Left renal pelvis (tissue), 4 donors: ENCODE measurements around the gene WSB2. TPM values are rescaled to one million over a fixed set of nuclear protein-coding genes. Genes with fewer than 3 reads are reported as not detected.
"Not testable (repeated sequence)": the region's sequence is repeated elsewhere in the genome, so short reads cannot be mapped to it uniquely, and the experiment has no call there.

Experiments
- DNase-seq, 4 donors: peaks; one replicate each; pipeline ENCODE4 v3.0.0-alpha.2; 2013; ENCODE audit warnings: low read depth in 4 of 4, low spot score in 3 of 4
- polyA plus RNA-seq, 4 donors: library from polyadenylated mRNA; unstranded; fragments of 120-200 nt; gene quantifications; one replicate each; pipeline ENCODE4 v1.2.1, GENCODE V29; 2013; ENCODE audit not compliant: insufficient read length in 4 of 4

Gene WSB2
- polyA plus RNA-seq, 4 donors, result 46.0 to 53.1 (median 50.4) TPM

DNA sequence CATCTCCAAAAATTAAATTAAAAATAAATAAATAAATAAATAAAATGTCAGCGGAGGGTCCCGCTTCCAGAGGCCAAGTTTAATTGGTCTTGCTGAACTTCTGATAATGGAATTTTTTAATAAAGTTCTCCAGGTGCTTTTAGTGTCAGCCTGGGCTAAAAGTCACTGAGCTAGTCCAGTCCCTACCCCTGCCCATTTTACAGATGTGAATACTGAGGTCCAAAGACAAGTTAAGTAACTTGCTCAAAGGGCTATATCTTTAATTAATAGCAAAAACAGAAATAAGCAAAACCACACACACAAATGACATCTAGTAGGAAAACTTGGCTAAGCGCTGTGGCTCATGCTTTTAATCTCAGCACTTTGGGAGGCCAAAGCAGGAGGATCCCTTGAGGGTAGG, 50.1 kb downstream of the WSB2 start:
- no peak for DNase-seq

DNA sequence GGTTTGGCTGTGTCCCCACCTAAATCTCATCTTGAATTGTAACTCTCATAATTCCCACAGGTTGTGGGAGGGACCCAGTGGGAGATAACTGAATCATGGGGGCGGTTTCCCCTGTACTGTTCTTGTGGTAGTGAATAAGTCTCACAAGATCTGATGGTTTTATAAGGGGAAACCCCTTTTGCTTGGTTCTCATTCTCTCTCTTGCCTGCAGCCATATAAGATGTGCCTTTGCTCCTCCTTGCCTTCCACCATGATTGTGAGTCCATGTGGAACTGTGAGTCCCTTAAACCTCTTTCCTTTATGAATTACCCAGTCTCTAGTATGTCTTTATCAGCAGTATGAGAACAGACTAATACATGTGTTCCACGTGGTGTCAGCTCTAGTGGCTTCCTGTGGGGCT, 61.2 kb downstream of the WSB2 start:
- DNase-seq, result not testable (repeated sequence)

DNA sequence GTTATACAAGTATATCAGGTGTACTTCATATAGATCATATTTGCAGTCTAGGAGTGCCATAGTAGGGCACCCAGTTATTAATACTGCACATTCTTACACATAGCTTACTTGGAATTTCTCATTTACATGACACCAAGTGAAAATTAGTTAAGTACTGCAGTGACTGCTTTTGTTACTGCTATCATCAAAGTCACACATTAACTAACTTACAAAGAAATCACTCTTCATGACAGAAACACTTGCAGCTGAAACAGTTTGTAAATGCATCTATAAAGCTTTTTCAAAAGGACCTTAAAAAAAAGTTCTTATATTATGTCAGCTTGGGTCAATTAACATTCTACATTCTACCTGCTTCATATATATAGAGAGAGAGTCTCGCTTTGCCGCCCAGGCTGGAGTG, 62.3 kb downstream of the WSB2 start:
- no peak for DNase-seq

DNA sequence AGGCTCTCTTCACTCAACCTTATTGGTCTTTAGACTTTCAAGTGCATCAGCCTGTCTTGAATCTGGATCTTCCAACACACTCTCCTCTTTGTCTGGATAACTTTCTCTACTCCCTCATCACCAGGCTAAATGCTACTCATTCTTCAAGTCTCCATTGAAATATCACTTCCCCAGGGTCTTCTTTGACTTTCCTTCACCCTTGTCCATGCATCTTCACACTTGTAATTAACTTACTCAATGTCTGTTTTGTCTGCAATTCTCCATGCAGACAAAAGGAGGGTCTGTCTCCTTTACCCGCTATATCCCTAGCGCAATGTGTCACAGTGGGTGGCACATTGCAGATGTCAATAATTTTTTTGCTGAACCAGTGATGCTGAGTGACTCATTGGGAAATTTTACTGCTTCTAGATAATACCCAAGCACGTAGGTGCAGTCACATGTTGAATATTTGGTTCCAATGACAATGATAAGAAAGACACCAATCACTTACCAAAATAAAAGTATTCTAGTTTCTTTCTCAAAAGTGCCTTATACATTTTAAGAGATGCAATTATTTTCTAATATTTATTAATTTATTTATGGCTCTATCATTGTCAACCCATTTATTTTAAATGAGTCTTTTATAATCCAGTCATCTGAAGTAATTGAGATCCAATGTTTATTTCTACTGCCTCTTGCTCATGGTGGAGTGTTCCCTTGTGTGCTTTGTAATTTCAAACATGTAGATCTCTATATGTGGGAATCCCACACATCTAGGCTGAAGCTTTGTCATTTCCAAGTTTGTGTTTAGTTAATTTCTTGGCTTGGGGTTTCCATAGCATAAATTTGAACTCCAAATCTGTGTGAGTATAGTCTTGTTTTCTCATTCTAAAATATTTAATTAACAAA, 66.2 kb downstream of the WSB2 start:
- DNase-seq, result no peak

DNA sequence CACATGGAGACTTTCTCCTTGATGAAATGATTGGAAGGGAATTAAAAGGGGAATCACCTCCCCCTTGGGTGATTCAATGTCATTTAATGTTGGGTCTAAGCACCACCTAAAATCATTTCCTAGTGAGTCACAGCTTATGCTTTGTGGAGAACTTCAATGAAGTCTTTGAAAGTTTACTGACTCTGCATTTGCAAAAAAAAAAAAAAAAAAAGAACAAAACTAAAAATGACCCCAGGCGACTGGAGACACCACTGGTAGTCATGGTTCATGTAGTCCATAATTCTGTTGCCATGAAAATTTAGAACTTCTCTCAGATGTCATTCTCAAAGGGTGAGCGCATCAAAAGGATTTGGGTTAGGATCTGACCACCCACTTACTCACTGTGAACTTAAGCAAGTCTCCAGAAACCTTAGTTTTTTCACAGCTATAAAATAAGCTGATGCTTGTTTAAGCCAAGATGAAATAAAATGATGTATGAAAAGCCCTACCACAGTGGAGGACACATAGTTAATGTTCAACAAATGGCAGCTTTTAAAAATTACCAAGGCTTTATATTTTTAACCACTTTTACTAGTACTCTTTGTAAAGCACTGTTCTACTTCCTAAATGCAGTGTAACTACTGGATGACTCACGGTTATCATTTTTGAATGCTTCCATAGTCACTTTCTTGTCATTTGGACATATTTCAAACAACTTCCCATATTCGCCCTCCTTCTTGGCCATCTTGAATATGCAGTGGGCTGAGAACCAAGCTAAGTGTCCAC, 74.1 kb downstream of the WSB2 start:
- DNase-seq, result no peak

DNA sequence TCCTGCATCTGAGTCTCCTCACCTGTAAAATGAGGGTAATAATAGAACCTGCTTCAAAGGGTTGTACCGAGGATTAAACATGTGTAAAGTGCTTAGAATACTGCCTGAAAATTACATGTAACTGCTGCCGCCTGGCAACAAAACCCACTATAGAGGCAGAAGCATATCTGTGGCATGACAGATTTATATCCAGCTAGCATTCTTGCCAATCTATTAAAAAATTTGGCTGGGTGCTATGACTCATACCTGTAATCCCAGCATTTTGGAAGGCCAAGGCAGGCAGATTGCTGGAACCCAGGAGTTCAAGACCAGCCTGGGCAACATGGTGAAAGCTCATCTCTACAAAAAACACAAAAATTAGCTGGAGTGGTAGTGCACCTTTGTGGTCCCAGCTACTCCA, 75.8 kb downstream of the WSB2 start:
- DNase-seq, result no peak

Other genes with a start within 250 kb of the WSB2 start
- 1 to 10 TPM in 1 of 4 donors, under 1 TPM in 3; 0.04 to 1.0 (median 0.66) TPM for gene KSR2, start 92.2 kb downstream of the WSB2 start, polyA plus RNA-seq
- gene RFC5, start 44.5 kb downstream of the WSB2 start, polyA plus RNA-seq, result 10 to 100 TPM; 29.3 to 41.4 (median 37.7) TPM
- 10 to 100 TPM; 16.2 to 30.3 (median 23.2) TPM for gene VSIG10, start 42.8 kb upstream of the WSB2 start, polyA plus RNA-seq
- gene PEBP1, start 74.9 kb upstream of the WSB2 start, polyA plus RNA-seq, result 100 to 1,000 TPM; 173 to 315 (median 305) TPM